GM19395 (cell line): ENCODE measurements around the gene SLC17A8.
"Not testable (repeated sequence)": the region's sequence is repeated elsewhere in the genome, so short reads cannot be mapped to it uniquely, and the experiment has no call there.

Experiments
- ATAC-seq: cut with Tn5 transposase; IDR thresholded peaks from one replicate; pipeline ENCODE4 v1.9.1; 2021; ENCODE audit warnings: mild to moderate bottlenecking, moderate library complexity; ENCODE audit not compliant: unreplicated experiment

Gene SLC17A8

GRCh38 chr12:100356644-100357223 lies at the start of gene SLC17A8:
TSS of gene SLC17A8 (plus strand) at chr12:100357074. CDS start at chr12:100357392, 318 bp downstream.
- ATAC-seq = no peak

GRCh38 chr12:100308138-100308537 lies 48.7 kb upstream of the SLC17A8 start:
- not testable (repeated sequence) for ATAC-seq

DNA sequence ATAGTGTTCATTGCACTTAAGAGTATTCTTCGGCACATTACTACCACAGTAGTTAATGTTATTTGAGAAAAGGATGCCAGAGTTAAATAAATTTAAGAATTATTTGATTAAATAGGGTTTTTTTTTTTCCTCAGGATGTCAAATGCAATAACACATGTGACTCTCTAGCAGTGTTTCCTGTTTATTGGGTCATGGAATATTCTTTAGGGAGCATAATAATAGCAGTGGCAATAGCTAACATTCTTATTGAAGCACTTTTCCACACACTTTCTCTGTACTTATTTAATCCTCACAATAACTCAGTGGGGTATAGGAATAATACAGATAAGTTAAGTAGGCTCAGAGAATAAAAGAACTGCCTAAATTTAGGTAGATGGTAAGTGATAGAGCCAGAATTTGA lies 45.6 kb upstream of the SLC17A8 start:
- no peak for ATAC-seq

DNA sequence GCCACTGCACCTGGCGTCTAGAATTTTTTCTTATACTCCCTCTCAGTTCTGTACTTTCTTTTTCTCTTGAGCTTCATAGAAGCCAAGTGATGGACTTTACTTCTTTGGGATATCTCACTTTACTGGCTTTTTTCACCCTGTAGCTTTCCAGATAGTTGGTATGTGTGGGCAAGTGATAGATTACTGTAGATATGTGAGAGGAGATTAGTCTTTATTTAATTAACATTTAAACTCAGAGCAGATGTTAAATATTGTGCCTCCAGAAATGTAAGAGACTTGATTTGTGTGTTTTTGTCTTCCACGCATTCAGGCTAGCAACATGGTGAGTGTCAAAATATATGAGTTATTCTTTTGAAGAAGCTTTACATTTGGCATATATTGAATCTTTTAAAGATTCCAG lies 39.5 kb upstream of the SLC17A8 start:
- ATAC-seq = no peak

DNA sequence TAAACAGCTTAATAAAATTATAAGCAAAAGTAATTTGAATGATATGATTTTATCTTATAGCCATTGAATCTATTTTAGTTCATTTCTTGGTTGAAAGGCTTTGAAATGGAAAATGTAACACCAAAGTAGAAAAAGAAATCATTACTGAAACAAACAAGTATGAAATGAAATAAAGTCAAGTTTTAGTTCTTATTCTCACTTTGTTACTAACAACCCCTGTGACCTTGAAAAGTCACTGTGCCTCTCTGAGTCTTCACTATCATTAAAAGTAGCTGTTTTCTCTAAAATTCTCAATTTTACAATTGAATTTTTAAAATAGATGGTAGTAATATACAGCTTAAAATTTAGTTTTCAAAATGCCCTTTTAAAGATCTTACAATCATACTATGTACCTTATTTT lies 32.4 kb upstream of the SLC17A8 start:
- no peak for ATAC-seq

DNA sequence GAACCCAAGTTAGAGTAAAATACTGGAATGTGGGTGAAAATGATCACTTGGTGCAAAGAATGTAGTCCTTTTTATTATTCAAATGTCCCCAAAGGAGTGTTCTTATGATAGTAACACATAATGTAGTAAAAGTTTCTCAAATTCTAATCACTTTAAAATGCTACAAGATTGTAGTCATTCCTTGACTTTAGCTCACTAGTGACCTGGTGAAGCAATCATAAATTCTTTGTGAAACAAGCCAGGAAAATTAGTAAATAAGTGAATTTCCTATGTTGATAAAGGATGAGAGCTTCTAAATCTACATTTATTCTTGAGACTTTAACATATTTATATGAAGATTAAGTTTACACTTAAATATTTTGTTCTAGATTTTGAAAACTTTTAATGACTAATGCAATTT lies 30.7 kb upstream of the SLC17A8 start:
- ATAC-seq = no peak

DNA sequence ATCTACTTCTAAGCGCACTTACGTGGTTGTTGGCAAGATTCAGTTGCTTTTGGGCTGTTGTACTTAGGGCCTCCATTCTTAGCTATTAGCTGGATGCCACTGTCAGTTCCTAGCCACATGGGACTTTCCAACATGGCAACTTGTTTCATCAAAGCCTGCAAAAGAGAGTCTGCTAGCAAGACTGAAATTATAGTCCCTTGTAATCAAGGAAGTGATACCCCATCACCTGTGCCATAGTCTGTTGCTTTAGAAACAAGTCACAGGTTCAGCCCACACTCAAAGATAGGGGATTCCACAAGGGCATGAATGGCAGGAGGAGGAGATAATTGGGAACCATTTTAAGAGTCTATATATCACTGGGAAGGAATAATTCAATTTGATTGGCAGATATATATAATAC lies 27.1 kb upstream of the SLC17A8 start:
- peak; percentile 92 for ATAC-seq

DNA sequence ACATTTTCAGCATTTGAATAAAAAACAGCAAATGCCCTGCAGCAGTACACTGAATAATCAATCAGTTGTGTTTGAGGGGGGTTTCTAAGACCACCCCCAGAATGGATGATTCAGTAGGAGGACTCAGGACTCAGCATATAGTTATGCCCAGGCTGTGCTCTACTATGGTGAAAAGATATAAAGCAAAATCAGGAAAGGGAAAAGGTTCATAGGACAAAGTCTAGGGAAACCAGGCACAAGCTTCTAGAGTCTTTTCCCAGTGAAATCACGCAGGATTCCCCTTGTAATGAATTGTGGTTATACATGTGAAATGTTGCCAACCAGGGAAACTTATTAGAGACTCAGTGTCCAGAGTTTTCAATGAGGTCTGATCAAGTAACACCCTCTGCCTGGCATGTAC lies 25.0 kb upstream of the SLC17A8 start:
- no peak for ATAC-seq

DNA sequence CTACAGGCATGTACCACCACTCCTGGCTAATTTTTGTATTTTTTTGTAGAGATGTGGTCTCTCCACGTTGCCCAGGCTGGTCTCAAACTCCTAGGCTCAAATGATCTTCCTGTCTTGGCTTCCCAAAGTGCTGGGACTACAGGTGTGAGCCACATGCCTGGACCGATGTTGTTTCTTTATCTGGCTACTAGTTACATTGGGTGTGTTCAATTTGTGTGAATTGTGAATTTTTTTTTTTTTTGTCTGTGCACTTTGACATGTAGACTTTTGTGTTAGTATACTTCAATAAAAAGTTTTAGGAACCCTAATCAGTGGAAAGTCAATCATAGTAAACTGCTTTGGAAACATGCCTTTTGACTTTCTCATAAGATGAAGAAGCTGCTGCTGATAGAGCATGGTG lies 24.0 kb upstream of the SLC17A8 start:
- no peak for ATAC-seq

DNA sequence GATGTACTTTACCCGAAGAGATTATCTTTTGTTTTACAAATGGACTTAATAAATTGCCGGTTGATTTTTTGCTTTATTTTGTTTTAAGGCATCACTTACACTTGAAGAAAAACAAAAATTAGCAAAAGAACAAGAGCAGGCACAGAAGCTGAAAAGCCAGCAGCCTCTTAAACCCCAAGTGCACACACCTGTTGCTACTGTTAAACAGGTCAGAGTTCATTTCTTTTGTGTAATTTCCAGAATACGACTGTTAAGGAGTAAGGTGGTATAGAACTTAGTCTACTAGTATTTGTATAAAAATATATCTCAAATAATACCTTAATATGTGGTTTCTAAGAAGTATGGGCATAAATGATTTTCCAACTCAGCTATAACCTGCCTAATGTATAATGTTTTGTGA lies 19.6 kb upstream of the SLC17A8 start:
- ATAC-seq = no peak

- ATAC-seq = no peak
These were observed 19.1 kb upstream of the SLC17A8 start for GRCh38 chr12:100337727-100338126.

GRCh38 chr12:100339071-100339470 lies 17.8 kb upstream of the SLC17A8 start:
- no peak for ATAC-seq

DNA sequence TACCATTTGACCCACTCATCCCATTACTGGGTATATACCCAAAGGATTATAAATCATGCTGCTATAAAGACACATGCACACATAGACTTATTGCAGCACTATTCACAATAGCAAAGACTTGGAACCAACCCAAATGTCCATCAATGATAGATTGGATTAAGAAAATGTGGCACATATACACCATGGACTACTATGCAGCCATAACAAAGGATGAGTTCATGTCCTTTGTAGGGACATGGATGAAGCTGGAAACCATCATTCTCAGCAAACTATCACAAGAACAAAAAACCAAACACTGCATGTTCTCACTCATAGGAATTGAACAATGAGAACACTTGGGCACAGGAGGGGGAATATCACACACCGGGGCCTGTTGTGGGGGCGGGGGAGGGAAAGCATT lies 14.0 kb upstream of the SLC17A8 start:
- not testable (repeated sequence) for ATAC-seq

DNA sequence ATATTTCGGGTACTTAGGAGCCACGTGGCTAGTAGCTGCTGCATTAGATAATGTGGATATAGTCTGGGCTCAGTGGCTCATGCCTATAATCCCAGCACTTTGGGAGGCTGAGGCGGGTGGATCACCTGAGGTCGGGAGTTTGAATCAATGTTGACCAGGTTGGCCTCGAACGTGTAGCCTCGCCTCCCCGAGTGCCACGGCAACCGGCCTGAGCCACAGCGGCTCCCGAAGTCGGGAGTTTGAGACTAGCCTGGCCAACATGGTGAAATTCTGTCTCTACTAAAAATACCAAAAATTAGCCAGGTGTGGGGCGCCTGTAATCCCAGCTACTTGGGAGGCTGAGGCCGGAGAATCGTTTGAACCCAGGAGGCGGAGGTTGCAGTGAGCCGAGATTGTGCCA lies 12.5 kb upstream of the SLC17A8 start:
- not testable (repeated sequence) for ATAC-seq

GRCh38 chr12:100345020-100345767 lies 11.7 kb upstream of the SLC17A8 start:
- no peak for ATAC-seq

DNA sequence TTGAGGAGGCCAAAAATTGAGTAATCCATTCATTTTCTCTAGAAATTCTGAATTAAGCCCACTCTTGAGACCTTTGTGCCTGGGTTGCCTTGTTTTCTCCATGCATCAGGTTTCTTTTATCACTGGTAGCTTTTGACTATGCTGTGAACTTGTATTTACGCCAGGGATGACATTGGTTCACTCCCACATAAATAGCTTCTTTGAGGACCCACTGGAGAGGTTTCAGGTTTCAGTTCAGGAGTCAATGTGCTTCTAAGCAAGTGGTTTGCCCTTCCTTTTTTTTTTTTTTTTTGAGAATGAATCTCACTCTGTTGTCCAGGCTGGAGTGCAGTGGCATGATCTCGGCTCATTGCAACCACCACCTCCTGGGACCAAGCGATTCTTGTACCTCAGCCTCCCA lies 10.2 kb upstream of the SLC17A8 start:
- no peak for ATAC-seq

GRCh38 chr12:100348657-100349454 lies 8.0 kb upstream of the SLC17A8 start:
- no peak for ATAC-seq

DNA sequence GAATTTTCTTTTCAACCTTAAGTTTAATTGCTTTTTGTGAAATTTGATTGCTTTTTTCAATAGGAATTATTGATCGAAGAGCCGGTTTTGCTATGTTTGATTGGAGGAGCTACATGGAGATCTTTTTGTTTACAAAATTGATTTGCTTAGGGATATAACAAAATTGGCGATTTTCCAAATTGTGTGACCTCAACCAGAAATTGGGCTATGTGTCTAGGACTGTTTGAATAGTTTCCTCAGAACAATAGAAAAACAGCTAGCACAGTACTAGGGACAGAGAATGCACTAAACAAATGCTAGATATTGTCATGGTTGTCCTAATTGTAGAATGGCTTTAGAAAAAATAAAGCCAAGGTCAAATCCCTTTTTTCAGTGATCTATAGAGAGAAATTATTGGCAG lies 2.4 kb downstream of the SLC17A8 start:
- ATAC-seq = no peak

- ATAC-seq = no peak
These were observed 2.9 kb downstream of the SLC17A8 start for GRCh38 chr12:100359822-100360221.

- ATAC-seq = no peak
These were observed 3.6 kb downstream of the SLC17A8 start for GRCh38 chr12:100360450-100360849.

GRCh38 chr12:100364324-100364723 lies 7.5 kb downstream of the SLC17A8 start:
- no peak for ATAC-seq

GRCh38 chr12:100365411-100365810 lies 8.5 kb downstream of the SLC17A8 start:
- no peak for ATAC-seq
